Caco-2 (cell line): ENCODE results near the gene RB1. TPM values are rescaled to one million over a fixed set of nuclear protein-coding genes. Genes with fewer than 3 reads are reported as not detected.
A peak's percentile ranks its signal among the peaks of the same experiment; 100 is the strongest.

Experiments
- BruUV-seq: library from RNA; stranded (reverse); fragments of 400-500 nt; replicated peaks from 2 replicates; lab custom pipeline; 2021; lab: Mats Ljungman, UMichigan
- CTCF ChIA-PET: fragments of 300-600 bp; sonication (Branson Sonifier 250); formaldehyde crosslinking; loops from one replicate; lab custom pipeline; 2022; ENCODE audit warnings: antibody characterized with exemption; lab: Charles Lee
- POLR2A ChIA-PET: fragments of 300-600 bp; sonication (Branson Sonifier 250); formaldehyde crosslinking; loops from one replicate; lab custom pipeline; 2022; ENCODE audit warnings: antibody characterized with exemption; lab: Charles Lee
- DNase-seq, 2 experiments: peaks; one replicate each; pipeline versions ENCODE4 v3.0.0 to v3.0.0-alpha.2; 2020 to 2022
- H3K27me3 ChIP-seq: replicated peaks from 2 replicates; pipeline ENCODE4 v1.6.0; 2011; ENCODE audit warnings: low read length; ENCODE audit not compliant: control insufficient read depth, insufficient read depth
- H3K36me3 ChIP-seq: 2 replicates; pipeline ENCODE4 v1.5.1; 2011; ENCODE audit warnings: low read length; ENCODE audit not compliant: control insufficient read depth, insufficient read depth
- H3K4me1 ChIP-seq: fragments of 250-450 bp; sonication (Bioruptor Pico); 2 replicates; pipeline ENCODE4 v1.5.1; 2020; ENCODE audit warnings: mild to moderate bottlenecking
- H3K4me3 ChIP-seq: 2 replicates; pipeline ENCODE4 v1.5.1; 2011; ENCODE audit warnings: low read depth, mild to moderate bottlenecking, control low read depth, low read length
- H3K9me3 ChIP-seq: fragments of 250-450 bp; sonication (Bioruptor Pico); 2 replicates; pipeline ENCODE4 v1.5.1; 2020; ENCODE audit warnings: mild to moderate bottlenecking, moderate library complexity
- H3K27ac Mint-ChIP-seq: one replicate; pipeline ENCODE4 v1.8.0; 2022; ENCODE audit warnings: mixed read lengths; ENCODE audit not compliant: unreplicated experiment
- H3K27me3 Mint-ChIP-seq: one replicate; pipeline ENCODE4 v1.8.0; 2022; ENCODE audit warnings: mixed read lengths; ENCODE audit not compliant: insufficient read depth, unreplicated experiment
- H3K36me3 Mint-ChIP-seq: one replicate; pipeline ENCODE4 v1.8.0; 2022; ENCODE audit warnings: mild to moderate bottlenecking, mixed read lengths; ENCODE audit not compliant: insufficient read depth, unreplicated experiment
- H3K4me1 Mint-ChIP-seq: one replicate; pipeline ENCODE4 v1.8.0; 2022; ENCODE audit warnings: low read depth, mixed read lengths; ENCODE audit not compliant: unreplicated experiment
- H3K4me3 Mint-ChIP-seq: one replicate; pipeline ENCODE4 v1.8.0; 2022; ENCODE audit warnings: mild to moderate bottlenecking, moderate library complexity, mixed read lengths; ENCODE audit not compliant: unreplicated experiment
- H3K9me3 Mint-ChIP-seq: one replicate; pipeline ENCODE4 v1.8.0; 2022; ENCODE audit warnings: mixed read lengths; ENCODE audit not compliant: unreplicated experiment
- CTCF ChIP-seq, 2 experiments: fragments of 200-600 bp in 1 of 2; IDR thresholded peaks; 1 replicate in 1 of 2; 2 replicates in 1 of 2; pipeline versions ENCODE4 v1.5.1 to v1.8.0; 2011 to 2022; ENCODE audit warnings: antibody characterized with exemption in 1 of 2, control low read depth in 1 of 2, inconsistent platforms in 1 of 2, low read depth in 1 of 2, low read length in 1 of 2, mild to moderate bottlenecking in 1 of 2, moderate library complexity in 1 of 2; ENCODE audit not compliant: insufficient read depth in 1 of 2, severe bottlenecking in 1 of 2, unreplicated experiment in 1 of 2
- intact Hi-C: fragments of 100-400 bp; cut with micrococcal nuclease; formaldehyde crosslinking; loops from one replicate; pipeline ENCODE4 v1.10.0; 2022; ENCODE audit not compliant: unreplicated experiment
- total RNA-seq: library from RNA; stranded (reverse); gene quantifications from 2 replicates; pipeline ENCODE4 v1.2.3, GENCODE V29; 2022

RB1 gene
- total RNA-seq, 1 experiment from 2014 or later, result 24.1 TPM

- H3K27me3 Mint-ChIP-seq, result no peaks in the 10 kb centered on the region
- no peak overlapping the region for H3K27ac Mint-ChIP-seq
- Histone ChIP-seq H3K4me3 (no peak overlapping the region), H3K9me3 (no peaks in the 10 kb centered on the region), H3K4me1 (peaks cover 15% of the 10 kb centered on the region), H3K27me3 (no peaks in the 10 kb centered on the region), H3K36me3 (peaks cover 4% of the 10 kb centered on the region; the same call in 1 of the 2 replicates)
- TF ChIP-seq CTCF (IDR thresholded peaks at IDR 0.05; ENCODE audit: insufficient read depth in 1 of 2, low read depth in 1 of 2, low read length in 1 of 2, severe bottlenecking in 1 of 2, unreplicated experiment in 1 of 2), result no peak
- no peaks in the 10 kb centered on the region for H3K9me3 Mint-ChIP-seq
- DNase-seq, result no peak
- peaks cover 14% of the 10 kb centered on the region for H3K4me1 Mint-ChIP-seq
- peaks cover 45% of the 10 kb centered on the region for H3K36me3 Mint-ChIP-seq
- intact Hi-C loops, result no loop called here
- ChIA-PET POLR2A (no interaction called here), CTCF (no interaction called here)
- no TSS peak for BruUV-seq
- no peak overlapping the region for H3K4me3 Mint-ChIP-seq
Observed at GRCh38 chr13:48255954-48256353, 47.6 kb upstream of the RB1 start.

GRCh38 chr13:48258002-48258401 is 45.5 kb upstream of the RB1 start:
- Histone ChIP-seq H3K36me3 (peaks cover 4% of the 10 kb centered on the region; the same call in 1 of the 2 replicates), H3K4me1 (peaks cover 15% of the 10 kb centered on the region), H3K4me3 (no peak overlapping the region), H3K27me3 (no peaks in the 10 kb centered on the region), H3K9me3 (no peaks in the 10 kb centered on the region)
- DNase-seq, result peak in 1 of 2 experiments; percentile 43
- no peaks in the 10 kb centered on the region for H3K9me3 Mint-ChIP-seq
- ChIA-PET CTCF (no interaction called here), POLR2A (interaction anchor here (0.6 kb wide), 1 partner anchor 220 kb away, joined by 3 read pairs; no protein-coding TSS in a partner anchor)
- peaks cover 58% of the 10 kb centered on the region for H3K36me3 Mint-ChIP-seq
- no peak overlapping the region for H3K27ac Mint-ChIP-seq
- H3K27me3 Mint-ChIP-seq, result no peaks in the 10 kb centered on the region
- no peak overlapping the region for H3K4me3 Mint-ChIP-seq
- intact Hi-C loops, result loop anchor here (2.0 kb wide), 2 partner anchors 23 to 35 kb away; no protein-coding TSS in a partner anchor
- no TSS peak for BruUV-seq
- H3K4me1 Mint-ChIP-seq, result peaks cover 14% of the 10 kb centered on the region
- TF ChIP-seq CTCF (IDR thresholded peaks at IDR 0.05; ENCODE audit: insufficient read depth in 1 of 2, low read depth in 1 of 2, low read length in 1 of 2, severe bottlenecking in 1 of 2, unreplicated experiment in 1 of 2), result no peak

- ChIA-PET CTCF (no interaction called here), POLR2A (no interaction called here)
- Histone ChIP-seq H3K27me3 (no peaks in the 10 kb centered on the region), H3K36me3 (peaks cover 4% of the 10 kb centered on the region; the same call in 1 of the 2 replicates), H3K4me1 (peaks cover 15% of the 10 kb centered on the region), H3K9me3 (no peaks in the 10 kb centered on the region), H3K4me3 (no peak overlapping the region)
- H3K9me3 Mint-ChIP-seq, result no peaks in the 10 kb centered on the region
- H3K27me3 Mint-ChIP-seq, result no peaks in the 10 kb centered on the region
- H3K4me3 Mint-ChIP-seq, result no peak overlapping the region
- no TSS peak for BruUV-seq
- intact Hi-C loops, result loop anchor here (2.0 kb wide), 2 partner anchors 24 to 34 kb away; no protein-coding TSS in a partner anchor
- H3K27ac Mint-ChIP-seq, result no peak overlapping the region
- peaks cover 14% of the 10 kb centered on the region for H3K4me1 Mint-ChIP-seq
- no peak for DNase-seq
- H3K36me3 Mint-ChIP-seq, result peaks cover 61% of the 10 kb centered on the region
- TF ChIP-seq CTCF (IDR thresholded peaks at IDR 0.05; ENCODE audit: insufficient read depth in 1 of 2, low read depth in 1 of 2, low read length in 1 of 2, severe bottlenecking in 1 of 2, unreplicated experiment in 1 of 2), result no peak
Observed at GRCh38 chr13:48258430-48258829, 45.1 kb upstream of the RB1 start.
